ENCODE measurements around the gene CFTR.
"Not testable (repeated sequence)": the region's sequence is repeated elsewhere in the genome, so short reads cannot be mapped to it uniquely, and the experiment has no call there.

CFTR gene

GRCh38 chr7:117458977-117459583 lies 20.7 kb upstream of the CFTR start:
- no peaks in the 10 kb centered on the region for H3K4me1 ChIP-seq (ENCODE audit: low read length)
- peak; percentile 58 for DNase-seq
- no peaks in the 10 kb centered on the region for H3K9me3 ChIP-seq (replicated peaks; ENCODE audit: insufficient read depth, low read length)
- no peak overlapping the region for H3K4me2 ChIP-seq (ENCODE audit: low read depth, low read length)
- no peak overlapping the region for H3K4me3 ChIP-seq (ENCODE audit: low read length)
- H3K9ac ChIP-seq (ENCODE audit: low read length): no peak overlapping the region
- no peaks in the 10 kb centered on the region for H3K9me2 ChIP-seq (replicated peaks; ENCODE audit: insufficient read depth, low read length)
- H4K20me1 ChIP-seq (ENCODE audit: insufficient read depth, low read length): no peaks in the 10 kb centered on the region
- no peaks in the 10 kb centered on the region for H3K79me2 ChIP-seq (ENCODE audit: low read length)
- no peak overlapping the region for H2AFZ ChIP-seq (ENCODE audit: low read length)
- no peaks in the 10 kb centered on the region for H3F3A ChIP-seq (ENCODE audit: insufficient read depth, low read length)
- H3K27ac ChIP-seq (ENCODE audit: low read length): no peak overlapping the region
- TF ChIP-seq, protein P1, sequence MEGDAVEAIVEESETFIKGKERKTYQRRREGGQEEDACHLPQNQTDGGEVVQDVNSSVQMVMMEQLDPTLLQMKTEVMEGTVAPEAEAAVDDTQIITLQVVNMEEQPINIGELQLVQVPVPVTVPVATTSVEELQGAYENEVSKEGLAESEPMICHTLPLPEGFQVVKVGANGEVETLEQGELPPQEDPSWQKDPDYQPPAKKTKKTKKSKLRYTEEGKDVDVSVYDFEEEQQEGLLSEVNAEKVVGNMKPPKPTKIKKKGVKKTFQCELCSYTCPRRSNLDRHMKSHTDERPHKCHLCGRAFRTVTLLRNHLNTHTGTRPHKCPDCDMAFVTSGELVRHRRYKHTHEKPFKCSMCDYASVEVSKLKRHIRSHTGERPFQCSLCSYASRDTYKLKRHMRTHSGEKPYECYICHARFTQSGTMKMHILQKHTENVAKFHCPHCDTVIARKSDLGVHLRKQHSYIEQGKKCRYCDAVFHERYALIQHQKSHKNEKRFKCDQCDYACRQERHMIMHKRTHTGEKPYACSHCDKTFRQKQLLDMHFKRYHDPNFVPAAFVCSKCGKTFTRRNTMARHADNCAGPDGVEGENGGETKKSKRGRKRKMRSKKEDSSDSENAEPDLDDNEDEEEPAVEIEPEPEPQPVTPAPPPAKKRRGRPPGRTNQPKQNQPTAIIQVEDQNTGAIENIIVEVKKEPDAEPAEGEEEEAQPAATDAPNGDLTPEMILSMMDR (IDR thresholded peaks at IDR 0.05; ENCODE audit: low read length): peak; percentile 67
- TF ChIP-seq EZH2 (optimal IDR thresholded peaks at IDR 0.05; ENCODE audit: low read depth, low read length): no peak
- no peaks in the 10 kb centered on the region for H3K36me3 ChIP-seq (replicated peaks; ENCODE audit: insufficient read depth, low read length)
- H3K27me3 ChIP-seq (replicated peaks; ENCODE audit: insufficient read depth, low read length): no peaks in the 10 kb centered on the region

DNA sequence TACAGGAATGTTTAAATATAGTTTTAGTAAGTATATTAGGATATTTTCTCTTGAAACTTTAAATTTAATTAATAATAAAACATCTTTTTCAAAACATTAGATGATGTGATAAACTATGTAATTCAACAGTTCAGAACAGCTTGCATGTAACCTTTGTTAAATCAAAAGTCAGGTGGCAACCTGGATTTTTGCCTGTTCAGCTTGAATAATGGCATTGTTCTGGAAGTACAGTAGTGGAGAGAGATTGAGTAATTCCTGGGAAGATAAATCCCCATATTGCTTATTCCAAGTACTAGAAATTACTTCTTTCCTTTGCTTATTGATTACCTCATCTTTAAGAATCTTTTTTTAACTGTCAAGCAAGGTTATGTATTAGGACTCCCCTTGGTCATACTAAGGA lies 20.1 kb upstream of the CFTR start:
- TF ChIP-seq EZH2phosphoT487 (IDR thresholded peaks at IDR 0.05; ENCODE audit: low read length) (no peak), EZH2 (optimal IDR thresholded peaks at IDR 0.05; ENCODE audit: low read depth, low read length) (no peak)
- TF ChIP-seq, protein P1 (IDR thresholded peaks at IDR 0.05; ENCODE audit: low read length): no peak
- H4K20me1 ChIP-seq (ENCODE audit: insufficient read depth, low read length): no peaks in the 10 kb centered on the region
- no peaks in the 10 kb centered on the region for H3K27me3 ChIP-seq (replicated peaks; ENCODE audit: insufficient read depth, low read length)
- H3K4me1 ChIP-seq (ENCODE audit: low read length): no peaks in the 10 kb centered on the region
- H3K4me3 ChIP-seq (ENCODE audit: low read length): no peak overlapping the region
- DNase-seq: no peak
- no peaks in the 10 kb centered on the region for H3F3A ChIP-seq (ENCODE audit: insufficient read depth, low read length)
- H3K27ac ChIP-seq (ENCODE audit: low read length): no peak overlapping the region
- H3K79me2 ChIP-seq (ENCODE audit: low read length): no peaks in the 10 kb centered on the region
- no peak overlapping the region for H3K9ac ChIP-seq (ENCODE audit: low read length)
- no peaks in the 10 kb centered on the region for H3K36me3 ChIP-seq (replicated peaks; ENCODE audit: insufficient read depth, low read length)
- H3K4me2 ChIP-seq (ENCODE audit: low read depth, low read length): no peak overlapping the region
- H2AFZ ChIP-seq (ENCODE audit: low read length): no peak overlapping the region
- H3K9me3 ChIP-seq (replicated peaks; ENCODE audit: insufficient read depth, low read length): no peaks in the 10 kb centered on the region
- no peaks in the 10 kb centered on the region for H3K9me2 ChIP-seq (replicated peaks; ENCODE audit: insufficient read depth, low read length)

DNA sequence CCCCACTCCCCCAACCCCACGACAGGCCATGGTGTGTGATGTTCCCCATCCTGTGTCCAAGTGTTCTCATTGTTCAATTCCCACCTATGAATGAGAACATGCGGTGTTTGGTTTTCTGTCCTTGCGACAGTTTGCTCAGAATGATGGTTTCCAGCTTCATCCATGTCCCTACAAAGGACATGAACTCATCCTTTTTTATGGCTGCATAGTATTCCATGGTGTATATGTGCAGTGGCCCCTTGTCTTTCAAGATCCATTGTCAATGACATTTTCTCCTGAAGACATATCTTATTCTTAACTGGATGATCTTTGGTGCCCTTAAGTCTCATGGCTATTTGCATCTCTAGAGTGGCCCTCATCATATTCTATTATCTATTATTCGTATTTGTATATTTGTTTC lies 19.0 kb upstream of the CFTR start:
- not testable (repeated sequence) for H2AFZ ChIP-seq (ENCODE audit: low read length); H3K9ac ChIP-seq (ENCODE audit: low read length); H3K36me3 ChIP-seq (replicated peaks; ENCODE audit: insufficient read depth, low read length); H3K9me2 ChIP-seq (replicated peaks; ENCODE audit: insufficient read depth, low read length); H3K4me1 ChIP-seq (ENCODE audit: low read length); H3F3A ChIP-seq (ENCODE audit: insufficient read depth, low read length); H3K79me2 ChIP-seq (ENCODE audit: low read length); DNase-seq; H3K4me3 ChIP-seq (ENCODE audit: low read length); H4K20me1 ChIP-seq (ENCODE audit: insufficient read depth, low read length); H3K27ac ChIP-seq (ENCODE audit: low read length); H3K27me3 ChIP-seq (replicated peaks; ENCODE audit: insufficient read depth, low read length); H3K4me2 ChIP-seq (ENCODE audit: low read depth, low read length); H3K9me3 ChIP-seq (replicated peaks; ENCODE audit: insufficient read depth, low read length)

- Histone ChIP-seq H3K9me3 (replicated peaks; ENCODE audit: insufficient read depth, low read length) (no peaks in the 10 kb centered on the region), H3K9me2 (replicated peaks; ENCODE audit: insufficient read depth, low read length) (no peaks in the 10 kb centered on the region), H3K4me1 (ENCODE audit: low read length) (peaks cover 9% of the 10 kb centered on the region; the same call in 1 of the 2 replicates), H3K27ac (ENCODE audit: low read length) (no peak overlapping the region), H2AFZ (ENCODE audit: low read length) (no peak overlapping the region), H3F3A (ENCODE audit: insufficient read depth, low read length) (no peaks in the 10 kb centered on the region), H3K9ac (ENCODE audit: low read length) (no peak overlapping the region), H4K20me1 (ENCODE audit: insufficient read depth, low read length) (no peaks in the 10 kb centered on the region), H3K4me3 (ENCODE audit: low read length) (no peak overlapping the region), H3K27me3 (replicated peaks; ENCODE audit: insufficient read depth, low read length) (no peaks in the 10 kb centered on the region), H3K4me2 (ENCODE audit: low read depth, low read length) (no peak overlapping the region), H3K79me2 (ENCODE audit: low read length) (no peaks in the 10 kb centered on the region), H3K36me3 (replicated peaks; ENCODE audit: insufficient read depth, low read length) (no peaks in the 10 kb centered on the region)
- no peak for DNase-seq
- no peak for TF ChIP-seq EZH2 (optimal IDR thresholded peaks at IDR 0.05; ENCODE audit: low read depth, low read length)
Observed at GRCh38 chr7:117468174-117468573, 11.7 kb upstream of the CFTR start.
